Stimulated activated CD8-positive, alpha-beta memory T cell treated with anti-CD3 and anti-CD28 coated beads, Interleukin-4, amount 100 ng/mL, for 4 hours (primary cell): ENCODE results near the gene IL4R.
"Not testable (repeated sequence)": the region's sequence is repeated elsewhere in the genome, so short reads cannot be mapped to it uniquely, and the experiment has no call there.

Experiments used
- DNase-seq, 2 donors: peaks; one replicate each; pipeline ENCODE4 v3.0.0-alpha.2; 2020; ENCODE audit warnings: low read depth in 2 of 2, low spot score in 1 of 2

The IL4R gene

GRCh38 chr16:27401768-27402568 lies 88.2 kb downstream of the IL4R start, which contains the start of gene IL21R:
Gene IL21R (plus strand): TSS chr16:27402174. CDS start chr16:27430072, 27,898 bp downstream.
- peak; percentile 66 to 92 for DNase-seq

- DNase-seq, result no peak
Measured at GRCh38 chr16:27402569-27402963, 88.8 kb downstream of the IL4R start.

GRCh38 chr16:27402964-27403600 lies 89.3 kb downstream of the IL4R start:
- DNase-seq, result no peak

- DNase-seq, result no peak
Measured at GRCh38 chr16:27403601-27403992, 89.8 kb downstream of the IL4R start.

- DNase-seq, result no peak
Measured at GRCh38 chr16:27404163-27404823, 90.5 kb downstream of the IL4R start.

GRCh38 chr16:27405546-27406451 lies 92.0 kb downstream of the IL4R start:
- peak in 1 of 2 donors; percentile 57 for DNase-seq

GRCh38 chr16:27406511-27407128 lies 92.8 kb downstream of the IL4R start:
- no peak for DNase-seq

GRCh38 chr16:27407133-27407532 lies 93.4 kb downstream of the IL4R start:
- DNase-seq, result no peak

- no peak for DNase-seq
Measured at GRCh38 chr16:27408012-27408601, 94.3 kb downstream of the IL4R start.

- no peak for DNase-seq
Measured at GRCh38 chr16:27408602-27409031, 94.8 kb downstream of the IL4R start.

- DNase-seq, result not testable (repeated sequence)
Measured at GRCh38 chr16:27409958-27410357, 96.2 kb downstream of the IL4R start.

GRCh38 chr16:27410761-27411160 lies 97.0 kb downstream of the IL4R start:
- no peak for DNase-seq

- no peak for DNase-seq
Measured at GRCh38 chr16:27413956-27414355, 100.2 kb downstream of the IL4R start.
